Activated T-cell treated with anti-CD3 and anti-CD28 coated beads, Interleukin-2, amount 50 U/mL, for 48 hours (primary cell): ENCODE measurements around the gene FOXM1.
A peak's percentile ranks its signal among the peaks of the same experiment; 100 is the strongest.

Experiments used
- DNase-seq, 2 experiments: peaks; one replicate each; pipeline ENCODE4 v3.0.0-alpha.2; 2020

FOXM1 gene

DNA sequence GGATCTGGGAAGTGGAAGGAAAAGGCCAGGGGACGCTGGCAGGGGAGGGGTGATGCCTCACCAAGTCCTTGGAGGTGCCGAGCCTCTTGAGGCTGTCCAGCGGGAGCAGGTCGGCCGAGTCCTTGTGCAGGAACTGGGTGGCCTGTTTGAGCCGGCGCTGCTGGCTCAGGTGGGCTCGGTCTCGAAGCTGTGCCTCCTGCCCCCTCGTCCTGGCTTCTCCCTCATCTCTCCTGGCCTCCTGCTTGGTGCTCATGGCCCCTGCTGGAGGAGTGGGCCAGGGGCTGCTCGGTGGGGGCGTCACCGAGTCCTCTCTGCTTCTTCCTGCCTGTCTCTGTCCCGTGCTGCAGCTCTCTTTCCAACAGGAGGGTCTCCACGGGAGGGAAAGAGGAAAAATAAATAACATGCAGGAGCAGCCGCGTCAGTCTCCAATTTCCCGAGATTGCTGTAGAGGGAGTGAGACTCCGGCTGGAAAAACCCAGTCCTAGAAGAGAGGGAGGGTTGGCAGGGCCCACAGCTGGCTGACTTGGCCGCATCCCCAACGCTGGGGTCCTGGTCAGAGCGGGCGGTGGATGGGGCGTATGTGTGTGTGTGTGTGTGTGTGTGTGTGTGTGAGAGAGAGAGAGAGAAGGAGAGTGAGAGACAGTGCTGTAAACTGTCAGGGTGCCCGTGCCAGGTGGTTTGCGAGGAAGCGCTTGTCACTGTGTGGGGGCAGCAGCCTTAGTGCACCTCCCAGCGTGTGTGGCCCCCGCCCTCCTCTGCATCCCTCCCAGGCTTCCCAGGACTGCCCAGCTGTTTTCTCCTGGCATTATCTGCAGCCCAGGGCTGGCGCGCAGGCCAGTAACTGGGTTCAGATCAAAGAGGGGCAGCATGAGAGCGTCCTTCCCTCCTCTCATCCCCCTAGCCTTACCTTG is 42.1 kb downstream of the FOXM1 start, which contains the start of gene NRIP2:
Gene NRIP2, minus strand, starts transcription at position 455 of the 911 bp plus-strand sequence. Its CDS starts 52 bp downstream, at position 403.
- no peak for DNase-seq

- no peak for DNase-seq
These were observed 43.2 kb downstream of the FOXM1 start for GRCh38 chr12:2833810-2834209.

DNA sequence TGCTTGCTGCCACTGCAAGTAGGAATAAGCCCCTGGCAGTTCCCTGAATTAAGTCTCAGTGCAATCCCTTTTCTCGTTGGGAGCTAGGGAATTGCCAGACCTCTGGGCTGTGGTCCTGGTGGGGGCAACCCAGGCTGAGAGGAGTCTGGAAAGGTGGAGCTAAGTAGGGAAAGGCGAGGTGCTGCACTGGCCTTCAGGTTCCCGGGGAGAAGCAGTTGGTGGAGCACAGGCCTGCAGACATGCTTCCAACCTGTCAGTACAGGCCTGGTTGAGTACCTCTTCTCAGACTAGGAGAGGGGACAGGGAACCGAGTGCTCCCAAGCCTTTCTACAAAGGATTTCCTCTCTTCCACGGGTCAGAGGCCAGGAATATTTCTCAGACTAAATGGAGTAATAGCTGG is 43.6 kb downstream of the FOXM1 start:
- DNase-seq = no peak

DNA sequence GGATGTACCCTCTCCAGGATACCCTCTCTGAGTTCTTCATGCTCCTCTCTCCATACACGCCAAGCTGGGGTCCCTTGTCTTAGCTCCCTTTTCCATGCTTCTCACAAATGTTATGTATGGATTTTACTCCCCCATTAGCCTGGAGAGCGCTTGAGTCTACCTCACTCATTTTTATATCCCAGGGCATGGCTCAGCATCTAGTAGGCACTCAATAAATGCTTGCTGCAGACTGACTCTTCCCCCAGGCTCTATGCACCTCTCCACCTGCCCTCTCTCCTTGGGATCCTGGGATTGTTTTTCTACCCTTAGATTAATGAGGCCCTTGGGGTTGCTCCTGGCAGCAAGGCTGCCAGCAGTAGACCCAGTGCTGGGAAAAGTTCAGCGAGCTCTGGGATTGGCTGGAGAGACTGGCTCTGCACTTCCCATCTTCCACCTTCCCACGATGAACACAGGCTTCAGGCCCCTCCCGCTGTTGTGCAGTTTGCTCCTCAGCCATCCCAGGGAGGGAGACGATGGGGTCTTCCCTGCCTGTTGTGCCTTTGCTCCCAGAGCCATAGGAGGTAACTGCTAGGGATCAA is 44.3 kb downstream of the FOXM1 start:
- DNase-seq = no peak

DNA sequence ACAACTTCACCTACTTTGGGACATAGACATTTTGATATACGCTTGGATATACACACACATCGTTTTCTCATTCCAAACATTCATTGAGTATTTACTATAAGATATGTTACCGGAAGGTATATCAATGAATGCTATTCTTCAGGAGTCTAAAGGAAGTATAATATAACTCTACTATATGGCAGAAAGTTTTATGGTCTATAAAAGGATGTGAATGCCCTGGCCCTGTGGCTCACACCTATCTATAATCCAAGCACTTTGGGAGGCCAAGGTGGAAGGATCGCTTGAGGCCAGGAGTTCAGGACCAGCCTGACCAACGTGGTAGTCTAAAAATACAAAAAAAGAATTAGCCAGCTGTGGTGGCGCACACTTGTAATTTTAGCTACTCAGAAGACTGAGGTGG is 47.7 kb downstream of the FOXM1 start:
- DNase-seq = no peak

- DNase-seq = no peak
These were observed 50.1 kb downstream of the FOXM1 start for GRCh38 chr12:2826721-2827515.

- DNase-seq = no peak
These were observed 50.9 kb downstream of the FOXM1 start for GRCh38 chr12:2826036-2826435.

- no peak for DNase-seq
These were observed 51.8 kb downstream of the FOXM1 start for GRCh38 chr12:2825132-2825531.

DNA sequence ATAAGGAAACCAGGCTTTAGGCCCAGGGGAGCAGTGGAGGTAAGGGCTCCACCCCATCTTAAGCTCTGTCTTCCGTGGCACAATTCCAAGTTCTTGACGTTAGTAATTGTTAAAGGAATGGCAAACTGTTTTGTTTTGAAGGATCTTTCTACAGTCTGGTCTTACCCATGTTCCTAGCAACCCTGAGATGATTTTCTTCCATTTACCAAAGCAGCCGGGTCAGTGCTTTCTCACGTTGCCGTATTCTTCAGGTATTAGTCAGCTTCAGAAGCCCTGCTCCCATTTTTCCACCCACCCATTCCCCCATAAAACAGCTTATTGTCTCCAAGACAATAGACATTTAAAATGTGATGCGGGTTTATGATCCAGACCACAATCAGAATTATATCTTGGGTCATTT is 52.4 kb downstream of the FOXM1 start:
- DNase-seq = no peak

DNA sequence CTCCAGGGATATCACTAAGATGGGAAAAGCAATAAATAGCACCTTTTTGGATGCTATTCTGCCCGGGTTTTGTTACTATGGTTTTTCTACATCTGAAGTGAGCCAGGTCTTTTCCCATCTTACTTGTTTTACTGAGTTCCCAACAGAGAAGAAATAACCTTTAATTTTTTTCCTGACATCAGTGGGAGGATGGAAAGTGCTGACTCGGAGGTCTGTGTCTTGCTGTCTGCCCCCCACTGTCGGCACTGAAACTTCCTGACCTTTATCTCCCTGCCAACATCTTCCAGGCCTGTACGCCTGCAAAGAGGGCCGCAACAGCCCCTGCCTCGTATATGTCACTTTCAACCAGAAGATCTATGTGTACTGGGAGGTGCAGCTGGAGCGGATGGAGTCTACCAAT is 53.5 kb downstream of the FOXM1 start:
- DNase-seq = no peak

GRCh38 chr12:2820432-2820831 is 56.5 kb downstream of the FOXM1 start:
- no peak for DNase-seq

DNA sequence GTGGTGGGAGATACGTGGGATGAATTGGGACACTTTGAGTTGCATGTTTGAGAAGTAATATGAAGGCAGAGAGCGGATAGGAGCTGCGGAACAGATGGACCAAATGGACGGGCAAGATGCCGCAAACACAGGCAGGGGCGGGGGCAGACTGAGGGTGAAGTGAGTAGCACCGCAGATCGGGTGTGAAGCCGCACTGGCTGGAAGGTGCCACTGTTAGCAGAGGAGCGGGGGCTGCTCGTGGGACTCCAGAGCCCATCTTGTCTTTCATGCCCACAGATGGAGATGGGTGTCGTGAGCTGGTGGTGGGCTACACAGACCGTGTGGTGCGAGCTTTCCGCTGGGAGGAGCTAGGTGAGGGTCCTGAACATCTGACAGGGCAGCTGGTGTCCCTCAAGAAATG is 57.2 kb downstream of the FOXM1 start:
- DNase-seq = no peak

DNA sequence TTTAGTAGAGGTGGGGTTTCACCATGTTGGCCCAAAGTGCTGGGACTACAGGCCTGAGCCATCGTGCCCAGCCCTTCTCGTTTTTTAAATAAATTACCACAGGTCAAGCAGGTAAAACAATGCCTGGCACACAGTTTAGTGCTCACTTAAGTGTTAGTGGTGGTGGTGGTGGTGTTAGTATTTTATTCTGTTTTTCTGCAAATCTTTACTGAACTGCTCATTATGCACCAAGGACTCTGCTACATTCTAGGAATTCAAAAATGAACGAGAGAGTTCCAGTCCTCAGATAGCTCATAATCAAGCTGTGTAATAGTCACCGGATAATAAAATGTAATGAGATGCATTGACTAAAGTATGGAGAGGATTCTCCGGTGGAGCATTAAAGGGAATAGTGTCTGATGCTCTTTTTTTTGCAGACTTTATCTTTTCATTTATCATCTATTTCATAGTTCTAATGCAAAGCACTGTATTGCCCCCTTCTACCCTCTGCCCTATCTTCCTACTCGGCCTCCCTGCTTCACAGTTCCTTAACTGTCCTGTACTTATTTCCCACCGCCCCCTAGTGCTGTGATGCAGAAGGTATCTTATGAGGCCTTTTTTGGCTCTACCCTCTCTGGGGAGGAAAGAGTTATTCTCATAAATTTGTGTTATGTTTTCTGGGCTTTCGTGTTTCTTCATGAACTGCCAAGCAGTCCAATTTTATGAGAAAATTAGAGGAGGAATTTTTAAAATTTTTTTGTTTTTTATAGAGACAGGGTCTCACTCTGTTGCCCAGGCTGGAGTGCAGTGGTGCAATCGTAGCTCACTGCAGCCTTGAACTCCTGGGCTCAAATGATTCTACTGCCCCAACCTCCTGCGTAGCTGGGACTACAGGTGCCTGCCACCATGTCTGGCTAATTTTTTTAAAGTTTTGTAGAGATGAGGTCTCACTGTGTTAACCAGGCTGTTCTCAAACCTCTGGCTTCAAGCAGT is 63.5 kb downstream of the FOXM1 start:
- DNase-seq = peak; percentile 54

DNA sequence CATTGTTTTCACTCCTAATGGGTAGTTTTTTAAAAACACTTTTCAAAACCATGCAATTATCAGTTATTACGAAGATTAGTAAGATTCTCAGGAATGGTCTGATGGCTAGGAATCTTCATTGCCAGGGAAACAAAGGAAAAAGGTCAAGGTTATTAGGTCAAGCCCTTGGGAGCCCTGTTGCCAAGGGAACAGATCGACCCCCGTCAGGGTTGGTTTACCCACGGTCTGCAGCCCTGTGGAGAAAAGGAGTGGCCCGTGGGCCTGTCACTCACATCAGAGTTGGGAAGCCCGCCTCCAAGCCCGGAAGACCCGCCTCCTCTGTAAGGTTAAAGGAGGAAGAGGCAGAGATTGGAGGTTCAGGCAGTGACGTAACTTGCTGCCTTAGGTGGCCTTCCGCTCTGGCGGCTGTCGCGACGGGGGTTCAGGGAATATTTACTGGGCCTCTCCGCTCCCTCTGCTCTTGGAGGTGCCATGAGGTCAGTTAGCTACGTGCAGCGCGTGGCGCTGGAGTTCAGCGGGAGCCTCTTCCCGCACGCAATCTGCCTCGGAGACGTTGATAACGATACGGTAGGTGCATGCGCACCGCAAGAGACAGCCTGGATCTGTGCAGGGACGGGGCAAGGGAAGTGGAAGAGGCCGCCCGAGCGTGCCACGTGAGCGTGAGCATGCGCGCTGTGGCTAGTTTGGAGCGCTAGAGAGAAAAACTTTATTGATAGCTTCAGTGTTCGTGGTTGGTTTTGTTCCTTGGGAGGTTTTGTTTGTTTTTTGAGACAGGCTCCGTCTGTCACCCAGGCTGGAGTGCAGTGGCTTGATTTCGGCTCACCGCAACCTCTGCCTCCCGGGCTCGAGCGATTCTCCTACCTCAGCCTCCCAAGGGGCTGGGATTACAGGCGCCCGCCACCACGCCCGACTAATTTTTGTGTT is 64.4 kb downstream of the FOXM1 start, which contains the start of gene ITFG2:
Gene ITFG2, plus strand, starts transcription at position 379 of the 924 bp plus-strand sequence. Its CDS starts 93 bp downstream, at position 472.
- DNase-seq = peak; percentile 96 to 97

- no peak for DNase-seq
These were observed 65.2 kb downstream of the FOXM1 start for GRCh38 chr12:2811801-2812200.
